M059J (cell line): ENCODE data around the gene PTPRD. TPM values are rescaled to one million over a fixed set of nuclear protein-coding genes. Genes with fewer than 3 reads are reported as not detected.
"Not testable (repeated sequence)": the region's sequence is repeated elsewhere in the genome, so short reads cannot be mapped to it uniquely, and the experiment has no call there.

ENCODE experiments used
- DNase-seq: peaks from one replicate; pipeline ENCODE4 v3.0.0-alpha.2; 2012; ENCODE audit warnings: low read depth
- total RNA-seq: library from RNA; depleted of rRNA; stranded (reverse); fragments of >200 nt; shearing (Covaris generic); gene quantifications from 2 replicates; pipeline ENCODE4 v1.2.3, GENCODE V29; 2014

Gene PTPRD
- total RNA-seq, 1 experiment from 2014 or later = not detected

GRCh38 chr9:9016597-9016996 lies 1596.2 kb downstream of the PTPRD start:
- no peak for DNase-seq

DNA sequence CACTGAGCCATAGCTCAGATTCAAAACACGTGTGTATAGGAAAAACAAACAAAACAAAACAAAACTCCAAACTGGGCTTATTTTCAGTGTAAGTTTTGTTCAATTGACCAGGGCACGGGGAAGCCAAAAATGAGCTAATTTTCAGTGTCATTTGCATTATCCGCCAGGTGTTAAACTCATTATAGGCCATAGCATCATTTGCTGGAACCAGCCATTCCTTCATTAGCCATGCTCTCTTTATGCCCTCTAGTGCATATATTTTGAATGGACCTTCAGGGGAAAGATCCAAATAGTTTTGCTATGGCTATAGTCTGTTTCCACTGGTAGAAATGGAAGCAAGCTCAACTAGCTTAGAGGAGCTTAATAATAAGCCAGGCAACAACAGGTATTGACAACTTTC lies 1608.0 kb downstream of the PTPRD start:
- DNase-seq = no peak

DNA sequence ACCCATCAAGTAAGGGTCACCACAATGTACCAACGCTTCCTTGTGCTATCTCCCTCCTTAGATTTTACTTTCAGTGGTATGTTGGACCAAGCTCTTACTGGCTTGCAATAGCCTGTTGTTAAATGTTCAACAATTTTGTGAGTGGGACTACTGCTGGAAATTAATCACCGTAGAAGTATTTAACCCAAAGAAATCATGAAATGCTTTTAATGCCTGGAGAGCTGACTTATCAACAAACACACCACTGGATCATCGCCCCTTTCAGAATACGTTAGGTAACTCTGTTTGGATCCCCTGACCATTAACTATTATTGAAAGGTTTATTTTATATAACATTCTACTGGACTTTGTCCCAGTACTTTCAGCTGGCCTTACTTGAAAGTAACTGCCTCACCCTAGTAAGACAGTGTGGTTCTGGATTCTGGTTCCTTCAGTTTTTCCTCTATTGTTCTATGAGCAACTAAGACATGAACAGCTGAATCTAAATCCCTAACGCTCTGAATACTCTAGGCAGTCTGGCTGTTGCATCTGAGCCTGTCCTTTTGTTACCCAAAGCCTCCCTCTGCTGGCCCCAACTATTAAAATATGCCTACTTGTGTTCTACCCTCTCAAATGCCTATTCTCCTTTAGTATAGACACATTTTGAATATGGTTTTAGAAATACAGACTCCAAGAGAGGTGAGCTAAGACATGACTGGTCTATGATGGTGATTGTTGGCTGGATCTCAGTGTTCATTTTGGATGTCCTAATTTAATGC lies 1609.8 kb downstream of the PTPRD start:
- no peak for DNase-seq

DNA sequence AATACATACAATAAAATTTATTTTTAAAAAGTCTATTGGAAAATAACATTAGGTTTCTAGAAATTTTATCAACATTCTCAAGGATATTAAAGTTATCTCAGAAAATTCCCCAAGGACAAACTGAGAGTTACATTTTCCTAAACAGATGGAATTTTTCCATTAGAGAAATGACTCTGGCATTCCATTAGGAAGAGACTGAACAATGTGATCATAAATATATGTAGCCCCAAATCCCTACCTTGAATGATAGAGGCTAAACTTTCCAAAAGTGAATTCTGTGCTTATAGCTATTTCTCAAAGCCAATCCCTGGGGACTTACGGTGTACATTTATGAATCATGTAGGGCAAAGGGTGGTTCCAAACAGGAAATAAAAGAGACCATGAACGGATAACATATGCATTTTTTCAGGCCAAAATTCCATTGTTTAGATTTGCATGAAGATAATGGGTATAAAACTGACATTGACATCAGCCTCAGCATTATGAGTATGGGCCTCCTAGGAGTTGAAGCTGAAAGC lies 1632.2 kb downstream of the PTPRD start:
- no peak for DNase-seq

GRCh38 chr9:8978334-8978733 lies 1634.5 kb downstream of the PTPRD start:
- DNase-seq = no peak

DNA sequence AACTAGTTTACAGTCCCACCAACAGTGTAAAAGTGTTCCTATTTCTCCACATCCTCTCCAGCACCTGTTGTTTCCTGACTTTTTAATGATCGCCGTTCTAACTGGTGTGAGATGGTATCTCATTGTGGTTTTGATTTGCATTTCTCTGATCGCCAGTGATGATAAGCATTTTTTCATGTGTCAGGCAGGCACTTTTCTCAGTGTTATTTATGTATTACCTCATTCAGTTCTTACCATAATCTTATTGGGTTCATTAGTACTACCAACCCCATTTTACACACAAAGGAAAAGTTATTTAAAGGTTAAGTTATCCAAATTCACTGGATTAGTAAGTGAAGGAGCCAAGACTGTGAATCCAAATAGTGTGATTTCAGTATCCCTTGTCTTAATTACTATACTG lies 1644.5 kb downstream of the PTPRD start:
- not testable (repeated sequence) for DNase-seq

DNA sequence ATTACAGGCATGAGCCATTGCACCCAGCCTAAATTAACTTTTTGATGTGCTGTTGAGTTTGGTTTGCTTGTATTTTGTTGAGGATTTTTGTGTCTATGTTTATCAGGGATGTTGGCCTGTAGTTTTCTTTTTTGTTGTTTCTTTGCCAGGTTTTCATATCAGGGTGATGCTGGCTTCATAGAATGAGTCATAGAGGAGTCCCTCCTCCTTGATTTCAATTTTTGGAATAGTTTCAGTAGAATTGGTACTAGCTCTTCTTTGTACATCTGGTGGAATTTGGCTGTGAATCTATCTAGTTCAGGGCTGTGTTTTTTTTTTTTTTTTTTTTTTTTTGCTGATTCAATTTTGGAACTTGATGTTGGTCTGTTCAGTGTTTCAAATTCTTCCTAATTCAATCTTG lies 1648.9 kb downstream of the PTPRD start:
- no peak for DNase-seq

DNA sequence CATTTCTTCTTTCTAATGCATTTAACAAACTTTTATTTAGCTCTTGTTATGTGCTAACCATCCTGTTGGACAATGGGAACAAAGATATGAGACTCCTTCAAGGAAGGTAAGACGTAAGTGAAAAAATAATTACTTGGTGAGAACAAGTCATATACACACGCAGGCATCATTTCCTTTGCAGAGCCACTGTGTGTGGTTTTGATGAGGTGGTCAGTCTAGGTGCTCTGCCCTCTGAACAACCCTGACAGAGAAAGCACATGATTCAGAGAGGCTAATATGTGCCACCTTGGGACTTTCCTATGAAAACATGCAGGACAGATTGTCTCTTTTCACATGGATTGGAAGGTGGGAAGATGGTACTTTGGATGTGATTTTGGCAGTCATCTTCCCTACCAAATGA lies 1650.7 kb downstream of the PTPRD start:
- DNase-seq = no peak

GRCh38 chr9:8961186-8961851 lies 1651.5 kb downstream of the PTPRD start:
- DNase-seq = no peak

DNA sequence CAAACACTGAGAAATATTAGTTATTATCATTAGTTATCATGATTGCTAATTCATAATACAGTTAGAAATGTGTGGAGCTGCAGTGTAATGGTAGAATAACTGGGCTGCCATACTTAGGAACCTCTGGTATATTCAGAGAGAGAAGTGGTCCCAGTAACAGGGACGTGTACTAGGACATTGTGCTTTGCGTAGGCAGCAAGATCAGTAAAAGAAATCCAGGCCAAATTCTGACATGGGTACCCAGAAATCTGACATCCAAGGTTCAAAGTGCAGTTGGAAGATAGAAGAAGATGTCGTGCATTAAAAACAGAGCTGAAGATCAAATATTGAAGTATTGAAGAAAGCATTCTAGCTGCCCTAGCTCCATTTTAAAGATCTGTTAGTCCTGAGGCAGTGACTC lies 1652.5 kb downstream of the PTPRD start:
- no peak for DNase-seq

DNA sequence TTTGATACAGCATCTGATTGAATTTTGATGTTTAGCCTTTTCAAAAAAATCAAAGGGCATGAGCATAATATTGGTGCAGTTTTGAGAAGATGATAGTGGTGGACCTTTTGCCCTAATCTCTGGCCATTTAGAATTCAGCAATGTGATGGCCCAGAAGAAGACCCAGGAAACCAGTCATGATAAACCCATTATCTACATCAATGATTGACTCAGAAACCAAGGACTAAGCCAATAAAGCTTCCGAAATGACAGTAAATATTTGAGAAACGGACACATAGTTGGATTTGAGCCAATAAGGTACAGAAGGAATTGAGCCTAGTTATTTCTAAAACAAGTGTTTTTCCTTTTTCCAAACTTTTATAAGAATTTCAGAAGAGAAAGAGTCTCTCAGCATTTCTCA lies 1654.4 kb downstream of the PTPRD start:
- DNase-seq = no peak

DNA sequence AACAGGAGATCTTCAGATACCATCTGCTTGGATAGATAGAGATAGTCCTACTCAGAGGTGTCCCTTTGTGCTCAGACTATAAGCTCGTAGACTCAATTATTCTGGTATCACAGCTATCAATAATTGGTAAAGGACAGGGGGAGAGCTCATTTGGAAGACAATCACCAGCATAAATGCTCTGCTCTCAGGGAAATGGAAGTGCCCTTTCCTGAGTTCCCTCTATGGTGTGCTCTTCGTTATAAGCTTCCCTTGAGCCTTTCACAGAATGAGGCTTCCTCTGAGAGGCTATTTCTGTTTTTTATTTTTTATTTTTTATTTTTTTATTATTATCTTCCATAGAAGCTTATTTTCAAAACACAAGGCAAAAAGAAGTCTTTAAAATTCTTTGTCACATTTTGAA lies 1657.5 kb downstream of the PTPRD start:
- DNase-seq = no peak

DNA sequence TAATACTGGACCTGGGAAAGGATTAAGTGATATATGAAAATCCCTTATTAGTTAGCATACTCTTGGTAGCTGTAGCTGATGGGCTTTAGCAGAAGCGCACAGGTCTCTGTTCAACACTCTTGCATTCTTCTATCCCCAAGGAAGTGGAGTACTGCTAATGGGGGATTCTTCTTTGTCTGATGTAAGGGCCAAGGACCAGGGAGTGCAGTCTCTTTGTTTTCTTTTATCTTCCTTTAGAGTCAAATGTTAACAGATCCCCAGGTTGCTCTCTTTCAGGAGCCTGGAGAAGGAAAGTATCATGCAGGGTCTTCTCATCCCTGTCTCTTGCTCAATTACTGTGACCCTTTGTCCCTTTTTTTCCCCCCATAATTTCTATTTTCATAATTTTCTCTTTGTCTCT lies 1666.3 kb downstream of the PTPRD start:
- DNase-seq = no peak

DNA sequence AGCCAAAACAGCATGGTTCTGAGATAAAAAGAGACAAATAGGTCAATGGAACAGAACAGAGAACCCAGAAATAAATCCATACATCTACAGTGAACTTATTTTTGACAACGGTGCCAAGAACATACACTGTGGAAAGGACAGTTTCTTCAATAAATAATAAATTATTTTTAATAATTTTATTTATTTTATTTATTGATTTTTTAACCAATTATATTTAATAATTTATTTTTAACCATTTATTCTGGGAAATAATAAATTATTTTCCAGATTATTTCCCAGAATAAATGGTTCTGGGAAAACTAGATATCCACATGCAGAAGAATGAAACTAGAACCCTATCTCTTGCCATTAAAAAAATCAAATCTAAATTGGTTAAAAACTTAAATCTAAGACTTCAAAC lies 1669.4 kb downstream of the PTPRD start:
- no peak for DNase-seq

- no peak for DNase-seq
Measured at GRCh38 chr9:8940650-8941049, 1672.2 kb downstream of the PTPRD start.

DNA sequence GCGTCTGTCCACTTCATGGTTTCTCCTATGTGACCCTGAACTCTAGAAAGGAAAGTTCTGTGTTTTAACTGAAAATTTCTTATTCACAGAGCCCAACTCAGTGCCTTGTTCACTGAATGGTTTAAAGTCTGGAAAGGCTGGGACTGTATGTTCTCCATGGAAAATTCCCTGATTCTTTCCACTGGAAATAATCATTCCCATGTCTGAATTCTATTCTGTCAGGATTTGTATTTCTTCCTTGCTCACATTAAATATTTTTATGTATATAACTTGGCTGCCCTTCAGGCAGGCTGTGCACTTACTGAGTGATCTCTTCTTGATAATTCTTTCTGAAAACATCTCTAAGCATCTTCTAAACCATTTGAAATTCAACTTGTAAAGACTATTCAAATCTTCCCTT lies 1686.3 kb downstream of the PTPRD start:
- DNase-seq = no peak

DNA sequence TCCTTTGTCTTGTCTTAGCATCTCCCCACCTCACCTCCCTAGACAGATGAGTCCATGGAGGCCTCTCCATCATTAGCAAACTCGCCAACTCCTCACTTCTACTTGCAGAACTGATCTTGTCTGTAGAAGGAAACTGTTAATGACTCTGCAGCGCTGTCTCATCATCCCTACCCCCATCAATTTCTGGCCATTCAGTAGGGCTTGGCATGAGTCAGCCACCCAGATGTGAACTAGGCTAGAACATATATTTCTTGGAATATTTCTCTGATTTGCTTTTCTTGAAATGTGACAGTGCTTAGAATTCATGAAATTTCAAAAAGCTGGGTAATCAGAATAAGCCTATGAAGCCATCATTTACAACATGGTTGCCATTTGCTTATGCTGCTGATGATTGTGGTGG lies 1688.2 kb downstream of the PTPRD start:
- no peak for DNase-seq

DNA sequence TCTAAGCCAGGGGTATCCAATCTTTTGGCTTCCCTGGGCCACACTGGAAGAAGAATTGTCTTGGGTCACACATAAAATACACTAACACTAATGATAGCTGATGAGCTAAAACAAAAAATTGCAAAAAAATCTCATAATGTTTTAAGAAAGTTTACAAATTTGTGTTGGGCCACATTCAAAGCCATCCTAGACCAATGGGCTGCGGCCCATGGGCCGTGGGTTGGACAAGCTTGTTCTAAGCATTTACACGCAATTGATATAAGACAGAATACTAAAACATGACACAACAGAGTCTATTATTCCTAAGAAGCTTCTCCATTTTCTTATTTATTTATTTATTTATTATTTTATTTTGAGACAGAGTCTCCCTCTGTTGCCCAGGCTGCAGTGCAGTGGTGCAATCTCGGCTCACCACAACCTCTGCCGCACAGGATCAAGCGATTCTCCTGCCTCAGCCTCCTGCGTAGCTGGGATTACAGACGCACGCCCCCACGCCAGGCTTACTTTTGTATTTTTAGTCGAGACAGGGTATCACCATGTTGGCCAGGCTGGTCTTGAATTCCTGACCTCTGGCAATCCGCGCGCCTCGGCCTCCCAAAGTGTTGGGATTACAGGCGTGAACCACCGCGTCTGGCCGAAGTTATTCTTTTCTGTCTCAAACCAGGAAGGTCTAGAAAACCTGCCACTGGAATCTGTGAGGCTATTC lies 1692.2 kb downstream of the PTPRD start:
- not testable (repeated sequence) for DNase-seq

DNA sequence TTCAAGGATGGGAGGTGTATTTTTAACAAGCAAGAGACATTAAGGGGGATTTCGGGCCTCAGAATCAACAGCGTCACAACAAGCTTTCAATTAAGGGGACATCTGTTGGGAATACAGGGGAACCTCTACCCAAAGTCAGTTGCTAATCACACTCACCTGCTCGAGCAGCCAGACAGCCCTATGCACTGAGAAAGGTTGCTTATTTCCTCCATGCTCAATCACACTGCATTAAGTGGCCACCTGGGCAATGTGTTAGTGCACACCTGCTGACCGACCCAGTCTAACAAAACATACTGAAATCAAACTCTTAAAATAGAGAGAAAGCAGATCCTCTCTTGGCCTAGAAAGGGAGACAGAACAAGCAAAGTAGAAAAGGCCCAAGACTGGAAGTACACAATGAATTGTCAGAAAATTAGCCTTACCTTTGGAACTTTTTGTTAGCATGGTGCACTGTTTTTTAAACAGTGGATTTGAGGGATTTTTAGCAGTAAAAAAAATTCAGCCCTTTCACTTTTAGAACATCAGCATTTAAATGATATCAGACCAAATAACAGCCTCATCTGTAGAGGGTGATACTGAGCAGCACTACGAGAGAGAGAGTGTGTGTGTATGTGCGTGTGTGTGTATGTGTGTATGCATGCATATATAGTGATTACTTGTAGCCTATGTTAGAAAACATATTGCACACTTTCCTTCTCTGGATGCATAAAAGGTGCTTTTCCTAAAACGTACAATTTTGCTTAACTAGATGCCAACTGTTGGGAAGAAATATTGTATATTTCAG lies 1694.7 kb downstream of the PTPRD start:
- DNase-seq = no peak

GRCh38 chr9:8916771-8917170 lies 1696.0 kb downstream of the PTPRD start:
- no peak for DNase-seq

DNA sequence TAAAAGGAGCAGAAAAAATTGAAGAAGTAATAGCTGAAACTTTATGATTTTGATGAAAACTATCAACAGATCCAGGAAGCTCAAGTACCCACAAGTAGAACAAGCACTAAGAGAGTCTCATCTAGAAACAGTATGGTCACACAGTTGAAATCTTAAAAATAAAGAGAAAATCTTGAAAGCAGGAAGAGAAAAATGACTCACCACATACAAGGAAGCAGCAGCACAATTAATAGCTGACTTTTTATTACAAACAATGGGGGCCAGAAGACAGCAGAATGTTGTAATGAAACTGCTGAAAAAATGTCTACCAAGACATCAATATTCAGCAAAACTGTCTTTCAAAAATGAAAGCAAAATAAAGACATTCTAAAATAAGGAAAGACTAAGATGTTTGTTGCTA lies 1704.9 kb downstream of the PTPRD start:
- no peak for DNase-seq

DNA sequence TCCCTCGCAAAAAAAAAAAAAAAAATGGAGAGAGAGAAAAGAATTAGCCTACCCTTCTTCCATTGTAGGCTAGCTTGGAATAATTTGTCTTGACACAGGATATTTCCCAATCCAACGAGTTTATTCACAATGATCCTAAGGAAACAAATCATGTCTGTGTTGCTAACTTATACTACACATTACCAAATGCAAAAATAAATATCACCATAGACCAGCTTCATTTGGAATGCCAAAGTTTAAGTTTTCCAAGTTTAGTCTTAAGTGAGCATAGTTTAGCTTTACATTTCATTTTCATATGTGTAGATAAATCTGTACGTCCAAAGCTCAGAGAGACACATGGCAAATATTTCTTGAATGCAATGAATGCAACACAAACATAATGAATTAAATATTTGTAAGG lies 1707.1 kb downstream of the PTPRD start:
- no peak for DNase-seq
